ENCODE measurements around the gene DLG2.
"Not testable (repeated sequence)": the region's sequence is repeated elsewhere in the genome, so short reads cannot be mapped to it uniquely, and the experiment has no call there.

DLG2 gene

GRCh38 chr11:85634747-85635146, 7.6 kb upstream of the DLG2 start:
- no peak for DNase-seq

- peak; percentile 18 for DNase-seq
Observed at GRCh38 chr11:85628771-85629341, 1.7 kb upstream of the DLG2 start.

- peak; percentile 95 for DNase-seq
Observed at GRCh38 chr11:85627998-85628770, 1.0 kb upstream of the DLG2 start, which contains the start of gene TMEM126B. TMEM126B (plus strand) TSS chr11:85628593; CDS start chr11:85628608, 15 bp downstream.

GRCh38 chr11:85626496-85626895, 648 bp downstream of the DLG2 start:
- DNase-seq = no peak

GRCh38 chr11:85620256-85620655, 6.9 kb downstream of the DLG2 start:
- no peak for DNase-seq

- DNase-seq = no peak
Observed at GRCh38 chr11:85619499-85619898, 7.6 kb downstream of the DLG2 start.

- DNase-seq = not testable (repeated sequence)
Observed at GRCh38 chr11:85611643-85612042, 15.5 kb downstream of the DLG2 start.

- not testable (repeated sequence) for DNase-seq
Observed at GRCh38 chr11:85609286-85609685, 17.9 kb downstream of the DLG2 start.

- DNase-seq = not testable (repeated sequence)
Observed at GRCh38 chr11:85608621-85609020, 18.5 kb downstream of the DLG2 start.

- DNase-seq = not testable (repeated sequence)
Observed at GRCh38 chr11:85606237-85606636, 20.9 kb downstream of the DLG2 start.

- DNase-seq = no peak
Observed at GRCh38 chr11:85603220-85603619, 23.9 kb downstream of the DLG2 start.

GRCh38 chr11:85602526-85603213, 24.5 kb downstream of the DLG2 start:
- no peak for DNase-seq

- DNase-seq = no peak
Observed at GRCh38 chr11:85599083-85599482, 28.1 kb downstream of the DLG2 start.

- DNase-seq = no peak
Observed at GRCh38 chr11:85596886-85597285, 30.3 kb downstream of the DLG2 start.

- no peak for DNase-seq
Observed at GRCh38 chr11:85595285-85595884, 31.8 kb downstream of the DLG2 start.

GRCh38 chr11:85590848-85591483, 36.2 kb downstream of the DLG2 start:
- DNase-seq = no peak

GRCh38 chr11:85589373-85589772, 37.8 kb downstream of the DLG2 start:
- DNase-seq = no peak

GRCh38 chr11:85582111-85582510, 45.0 kb downstream of the DLG2 start:
- DNase-seq = no peak

GRCh38 chr11:85575388-85575787, 51.8 kb downstream of the DLG2 start:
- no peak for DNase-seq

- DNase-seq = no peak
Observed at GRCh38 chr11:85572056-85572455, 55.1 kb downstream of the DLG2 start.

GRCh38 chr11:85569525-85569924, 57.6 kb downstream of the DLG2 start:
- DNase-seq = no peak

- no peak for DNase-seq
Observed at GRCh38 chr11:85558411-85558810, 68.7 kb downstream of the DLG2 start.

- no peak for DNase-seq
Observed at GRCh38 chr11:85551881-85552280, 75.3 kb downstream of the DLG2 start.

Measured in stimulated activated CD4-positive, alpha-beta T cell treated with anti-CD3 and anti-CD28 coated beads, Interleukin-4, amount 100 ng/mL, for 1 hour (primary cell).